ENCODE measurements around the gene RAX2. TPM values are rescaled to one million over a fixed set of nuclear protein-coding genes. Genes with fewer than 3 reads are reported as not detected.
"Not testable (repeated sequence)": the region's sequence is repeated elsewhere in the genome, so short reads cannot be mapped to it uniquely, and the experiment has no call there.

RAX2 gene
- polyA plus RNA-seq, 2 donors: not detected

DNA sequence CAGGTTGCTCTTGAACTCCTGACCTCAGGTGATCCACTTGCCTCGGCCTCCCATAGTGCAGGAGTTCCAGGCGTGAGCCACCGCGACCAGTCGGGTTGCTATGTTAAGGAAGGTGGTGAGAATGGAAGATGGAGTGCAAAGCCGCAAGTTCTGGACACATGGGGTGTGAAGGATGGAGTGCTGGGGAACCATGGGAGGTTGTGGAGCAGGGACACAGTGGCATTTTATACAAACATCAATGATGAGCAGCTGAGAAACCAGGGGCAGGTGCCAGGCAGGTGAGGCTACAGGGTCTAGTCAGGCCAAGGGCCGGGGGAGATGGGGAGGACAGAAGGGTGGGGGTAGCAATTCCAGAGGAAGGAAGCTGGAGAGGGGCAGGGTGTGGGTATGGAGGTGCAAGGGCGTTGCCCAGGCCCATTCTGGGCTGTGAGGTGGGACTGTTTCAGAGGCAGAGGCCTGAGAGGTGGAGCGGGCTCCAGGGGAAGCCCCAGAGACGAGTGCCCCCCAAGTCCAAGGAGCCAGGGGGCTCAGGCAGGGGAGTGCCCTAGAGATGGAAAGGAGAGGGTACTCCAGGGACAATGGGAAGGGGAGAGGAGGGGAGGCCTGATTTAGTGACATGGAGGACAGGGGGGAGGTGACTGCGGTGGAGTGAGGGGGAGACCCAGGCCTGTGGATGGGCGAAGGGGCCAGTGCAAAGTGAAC is 1.9 kb upstream of the RAX2 start:
- Histone ChIP-seq H3K27ac (ENCODE audit: low read depth in 2 of 2, low read length in 1 of 2) (no peak overlapping the region), H3K4me3 (ENCODE audit: low read depth in 1 of 2, low read length in 2 of 2) (no peak overlapping the region), H3K9me3 (ENCODE audit: control insufficient read depth in 2 of 2, insufficient read depth in 1 of 2, low read depth in 1 of 2, low read length in 1 of 2) (no peaks in the 10 kb centered on the region), H3K36me3 (ENCODE audit: control insufficient read depth in 2 of 2, insufficient read depth in 2 of 2, low read length in 1 of 2) (peaks cover 0 to 3% of the 10 kb centered on the region in 2 donors), H3K27me3 (ENCODE audit: control insufficient read depth in 1 of 2, insufficient read depth in 2 of 2, low read length in 2 of 2) (no peaks in the 10 kb centered on the region), H3K4me1 (ENCODE audit: control insufficient read depth in 2 of 2, insufficient read depth in 2 of 2, low read length in 1 of 2) (peaks cover 0 to 3% of the 10 kb centered on the region in 2 donors)
- 81 to 85% methylated on average over 12 of the region's 12 CpGs for WGBS, 2 donors

DNA sequence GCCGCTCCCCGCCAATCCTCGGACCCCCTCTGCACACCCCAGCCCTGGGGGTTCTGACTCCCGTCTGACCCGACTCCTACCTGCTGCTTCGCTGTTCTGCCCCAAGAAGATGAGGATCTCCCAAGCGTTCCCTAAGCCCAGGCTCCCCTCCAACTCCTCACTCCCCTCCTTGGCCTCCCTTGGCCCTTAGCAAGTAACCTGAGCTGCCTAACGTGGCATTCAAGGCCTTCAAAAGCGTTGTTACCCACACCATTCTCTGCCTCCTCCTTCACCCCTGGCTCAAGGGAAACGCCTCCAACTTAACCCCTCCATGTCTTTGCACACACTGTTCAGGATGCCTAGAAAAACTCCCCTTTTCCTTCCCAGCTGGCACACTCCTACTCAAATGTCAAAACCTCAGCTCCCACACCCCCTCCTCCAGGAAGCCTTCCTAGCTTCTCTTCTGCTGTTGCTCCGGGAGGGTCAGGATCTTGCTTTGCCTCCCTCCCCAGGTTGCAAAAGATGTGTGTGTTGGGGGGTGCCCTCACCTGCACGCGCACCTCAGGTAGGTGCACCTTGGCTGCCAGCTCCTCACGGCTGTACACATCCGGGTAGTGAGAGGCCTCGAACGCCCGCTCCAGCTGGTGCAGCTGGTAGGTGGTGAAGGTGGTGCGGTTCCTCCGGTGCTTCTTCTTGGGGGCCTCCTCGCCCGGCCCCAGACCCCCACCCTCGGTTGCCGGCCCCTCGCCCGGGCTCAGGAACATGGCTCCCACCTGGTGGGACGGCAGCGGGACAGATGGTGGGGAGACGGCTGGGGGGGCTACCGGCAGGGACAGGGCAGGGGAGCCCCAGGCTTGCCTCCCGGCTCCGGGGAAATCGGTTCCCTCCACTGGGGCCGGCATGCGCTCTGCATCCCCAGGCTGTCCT is 775 bp downstream of the RAX2 start:
- H3K9me3 ChIP-seq (ENCODE audit: control insufficient read depth in 2 of 2, insufficient read depth in 1 of 2, low read depth in 1 of 2, low read length in 1 of 2): no peaks in the 10 kb centered on the region
- H3K27ac ChIP-seq (ENCODE audit: low read depth in 2 of 2, low read length in 1 of 2): no peak overlapping the region
- peaks cover 14 to 26% of the 10 kb centered on the region in 2 donors for H3K36me3 ChIP-seq (ENCODE audit: control insufficient read depth in 2 of 2, insufficient read depth in 2 of 2, low read length in 1 of 2)
- no peak overlapping the region for H3K4me3 ChIP-seq (ENCODE audit: low read depth in 1 of 2, low read length in 2 of 2)
- peaks cover 0 to 3% of the 10 kb centered on the region in 2 donors for H3K4me1 ChIP-seq (ENCODE audit: control insufficient read depth in 2 of 2, insufficient read depth in 2 of 2, low read length in 1 of 2)
- H3K27me3 ChIP-seq (ENCODE audit: control insufficient read depth in 1 of 2, insufficient read depth in 2 of 2, low read length in 2 of 2): no peaks in the 10 kb centered on the region
- 78 to 79% methylated on average over 35 of the region's 35 CpGs for WGBS, 2 donors

DNA sequence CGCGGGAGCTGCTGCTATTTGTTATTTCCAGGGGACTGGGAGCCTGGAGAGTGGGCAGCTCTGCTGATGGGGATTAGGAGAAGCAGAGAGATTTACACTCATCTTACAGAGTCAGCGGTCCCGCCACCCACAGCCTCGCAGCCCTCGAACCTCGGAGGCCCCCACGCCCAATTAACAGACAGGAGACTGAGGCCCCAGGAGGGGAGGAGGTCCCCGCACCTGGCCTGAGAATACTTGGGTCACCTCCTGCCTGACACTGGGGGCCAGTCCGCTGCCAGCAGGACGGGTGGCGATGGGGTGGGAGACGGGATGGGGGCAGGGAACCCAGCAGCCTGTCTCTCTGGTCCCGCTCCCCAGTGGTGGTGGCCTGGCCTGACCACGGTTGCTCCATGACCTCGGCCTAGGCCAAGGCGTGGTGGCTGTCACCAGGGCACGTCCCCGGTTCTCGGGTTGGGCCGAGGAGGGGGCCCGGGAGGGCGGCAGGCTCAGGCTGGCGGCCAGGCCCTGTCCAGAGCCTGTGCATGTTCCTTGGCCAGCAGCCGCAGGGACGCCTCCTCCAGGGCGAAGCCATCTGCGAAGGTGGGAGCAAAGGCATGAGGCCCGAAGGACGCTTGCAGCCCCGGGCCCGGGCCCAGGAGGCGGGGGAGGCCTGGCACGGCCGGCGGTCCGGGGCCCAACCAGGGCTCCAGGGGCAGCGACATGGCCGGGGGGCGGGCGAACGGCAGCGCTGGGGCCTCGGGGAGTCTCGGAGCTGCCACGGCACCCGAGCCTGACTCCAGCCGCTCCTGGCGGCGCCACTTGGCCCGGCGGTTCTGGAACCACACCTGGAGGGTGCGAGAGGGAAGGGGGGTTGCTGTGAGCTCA is 1.7 kb downstream of the RAX2 start:
- Histone ChIP-seq H3K27ac (ENCODE audit: low read depth in 2 of 2, low read length in 1 of 2) (no peak overlapping the region), H3K4me1 (ENCODE audit: control insufficient read depth in 2 of 2, insufficient read depth in 2 of 2, low read length in 1 of 2) (peaks cover 0 to 3% of the 10 kb centered on the region in 2 donors), H3K4me3 (ENCODE audit: low read depth in 1 of 2, low read length in 2 of 2) (no peak overlapping the region), H3K27me3 (ENCODE audit: control insufficient read depth in 1 of 2, insufficient read depth in 2 of 2, low read length in 2 of 2) (no peaks in the 10 kb centered on the region), H3K36me3 (ENCODE audit: control insufficient read depth in 2 of 2, insufficient read depth in 2 of 2, low read length in 1 of 2) (peaks cover 14 to 26% of the 10 kb centered on the region in 2 donors), H3K9me3 (ENCODE audit: control insufficient read depth in 2 of 2, insufficient read depth in 1 of 2, low read depth in 1 of 2, low read length in 1 of 2) (no peaks in the 10 kb centered on the region)
- WGBS, 2 donors: 67 to 77% methylated on average over 46 to 53 of the region's 53 CpGs

DNA sequence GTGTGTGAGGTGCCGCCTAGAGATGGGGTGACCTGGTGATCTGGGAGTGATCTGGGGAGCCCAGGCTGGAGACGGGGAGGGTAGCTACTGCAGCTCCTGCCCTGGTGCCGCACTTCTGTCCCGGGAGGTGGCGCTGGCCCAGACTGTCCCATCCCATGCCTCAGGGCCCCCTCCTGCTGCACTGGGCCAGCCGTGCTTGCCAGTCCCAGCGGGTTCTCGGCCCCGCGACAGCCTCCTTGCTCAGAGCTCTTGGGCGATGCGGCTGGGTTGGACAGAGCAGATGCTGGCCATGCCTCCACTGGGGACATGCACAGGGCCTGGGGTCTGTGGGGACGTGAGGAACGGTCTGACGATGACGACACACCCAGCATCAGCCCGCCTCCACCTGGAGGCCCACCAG is 2.5 kb downstream of the RAX2 start:
- Histone ChIP-seq H3K4me3 (ENCODE audit: low read depth in 1 of 2, low read length in 2 of 2) (no peak overlapping the region), H3K9me3 (ENCODE audit: control insufficient read depth in 2 of 2, insufficient read depth in 1 of 2, low read depth in 1 of 2, low read length in 1 of 2) (no peaks in the 10 kb centered on the region), H3K4me1 (ENCODE audit: control insufficient read depth in 2 of 2, insufficient read depth in 2 of 2, low read length in 1 of 2) (peaks cover 0 to 3% of the 10 kb centered on the region in 2 donors), H3K27ac (ENCODE audit: low read depth in 2 of 2, low read length in 1 of 2) (no peak overlapping the region), H3K36me3 (ENCODE audit: control insufficient read depth in 2 of 2, insufficient read depth in 2 of 2, low read length in 1 of 2) (peaks cover 14 to 30% of the 10 kb centered on the region in 2 donors), H3K27me3 (ENCODE audit: control insufficient read depth in 1 of 2, insufficient read depth in 2 of 2, low read length in 2 of 2) (no peaks in the 10 kb centered on the region)
- 73 to 87% methylated on average over 17 of the region's 17 CpGs for WGBS, 2 donors

GRCh38 chr19:3768748-3769099 is 3.3 kb downstream of the RAX2 start:
- 84 to 90% methylated on average over 7 of the region's 7 CpGs for WGBS, 2 donors
- H3K9me3 ChIP-seq (ENCODE audit: control insufficient read depth in 2 of 2, insufficient read depth in 1 of 2, low read depth in 1 of 2, low read length in 1 of 2): no peaks in the 10 kb centered on the region
- H3K27ac ChIP-seq (ENCODE audit: low read depth in 2 of 2, low read length in 1 of 2): no peak overlapping the region
- H3K4me1 ChIP-seq (ENCODE audit: control insufficient read depth in 2 of 2, insufficient read depth in 2 of 2, low read length in 1 of 2): peaks cover 0 to 3% of the 10 kb centered on the region in 2 donors
- H3K36me3 ChIP-seq (ENCODE audit: control insufficient read depth in 2 of 2, insufficient read depth in 2 of 2, low read length in 1 of 2): peaks cover 14 to 30% of the 10 kb centered on the region in 2 donors
- no peak overlapping the region for H3K4me3 ChIP-seq (ENCODE audit: low read depth in 1 of 2, low read length in 2 of 2)
- no peaks in the 10 kb centered on the region for H3K27me3 ChIP-seq (ENCODE audit: control insufficient read depth in 1 of 2, insufficient read depth in 2 of 2, low read length in 2 of 2)

GRCh38 chr19:3768015-3768747 is 3.8 kb downstream of the RAX2 start:
- H3K36me3 ChIP-seq (ENCODE audit: control insufficient read depth in 2 of 2, insufficient read depth in 2 of 2, low read length in 1 of 2): peaks cover 14 to 30% of the 10 kb centered on the region in 2 donors
- WGBS, 2 donors: 84 to 85% methylated on average over 25 of the region's 25 CpGs
- H3K27me3 ChIP-seq (ENCODE audit: control insufficient read depth in 1 of 2, insufficient read depth in 2 of 2, low read length in 2 of 2): no peaks in the 10 kb centered on the region
- no peak overlapping the region for H3K4me3 ChIP-seq (ENCODE audit: low read depth in 1 of 2, low read length in 2 of 2)
- no peaks in the 10 kb centered on the region for H3K9me3 ChIP-seq (ENCODE audit: control insufficient read depth in 2 of 2, insufficient read depth in 1 of 2, low read depth in 1 of 2, low read length in 1 of 2)
- H3K27ac ChIP-seq (ENCODE audit: low read depth in 2 of 2, low read length in 1 of 2): no peak overlapping the region
- H3K4me1 ChIP-seq (ENCODE audit: control insufficient read depth in 2 of 2, insufficient read depth in 2 of 2, low read length in 1 of 2): peaks cover 0 to 3% of the 10 kb centered on the region in 2 donors

DNA sequence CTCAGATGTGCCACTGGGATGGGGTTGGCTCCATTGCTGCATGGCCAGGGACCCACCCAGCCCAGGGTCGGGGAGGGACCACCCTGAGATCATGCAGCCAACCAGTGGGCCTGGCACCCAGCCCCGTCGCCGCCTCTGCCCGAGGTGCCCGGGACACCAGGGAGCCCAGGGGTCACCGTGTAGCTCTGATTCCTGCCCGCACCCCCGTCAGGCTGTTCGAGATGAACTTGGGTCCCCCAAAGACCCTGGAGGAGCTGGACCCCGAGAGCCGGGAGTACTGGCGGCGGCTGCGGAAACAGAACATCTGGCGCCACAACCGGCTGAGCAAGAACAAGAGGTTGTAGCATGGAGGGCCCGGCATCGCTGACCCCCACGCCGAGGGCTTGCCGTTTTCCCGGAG is 5.0 kb downstream of the RAX2 start:
- WGBS, 2 donors: 88 to 92% methylated on average over 23 of the region's 23 CpGs
- H3K4me1 ChIP-seq (ENCODE audit: control insufficient read depth in 2 of 2, insufficient read depth in 2 of 2, low read length in 1 of 2): peaks cover 0 to 3% of the 10 kb centered on the region in 2 donors

GRCh38 chr19:3766520-3766919 is 5.5 kb downstream of the RAX2 start:
- Histone ChIP-seq H3K9me3 (ENCODE audit: control insufficient read depth in 2 of 2, insufficient read depth in 1 of 2, low read depth in 1 of 2, low read length in 1 of 2) (no peaks in the 10 kb centered on the region), H3K27me3 (ENCODE audit: control insufficient read depth in 1 of 2, insufficient read depth in 2 of 2, low read length in 2 of 2) (no peaks in the 10 kb centered on the region), H3K4me1 (ENCODE audit: control insufficient read depth in 2 of 2, insufficient read depth in 2 of 2, low read length in 1 of 2) (no peaks in the 10 kb centered on the region), H3K27ac (ENCODE audit: low read depth in 2 of 2, low read length in 1 of 2) (no peak overlapping the region), H3K4me3 (ENCODE audit: low read depth in 1 of 2, low read length in 2 of 2) (no peak overlapping the region), H3K36me3 (ENCODE audit: control insufficient read depth in 2 of 2, insufficient read depth in 2 of 2, low read length in 1 of 2) (peaks cover 14 to 30% of the 10 kb centered on the region in 2 donors)
- WGBS, 2 donors: 79 to 87% methylated on average over 6 to 7 of the region's 7 CpGs

More for the DNA sequence above, 5.0 kb downstream of the RAX2 start:
- H3K36me3 ChIP-seq (ENCODE audit: control insufficient read depth in 2 of 2, insufficient read depth in 2 of 2, low read length in 1 of 2): peaks cover 14 to 30% of the 10 kb centered on the region in 2 donors
- no peak overlapping the region for H3K4me3 ChIP-seq (ENCODE audit: low read depth in 1 of 2, low read length in 2 of 2)
- no peaks in the 10 kb centered on the region for H3K9me3 ChIP-seq (ENCODE audit: control insufficient read depth in 2 of 2, insufficient read depth in 1 of 2, low read depth in 1 of 2, low read length in 1 of 2)
- H3K27me3 ChIP-seq (ENCODE audit: control insufficient read depth in 1 of 2, insufficient read depth in 2 of 2, low read length in 2 of 2): no peaks in the 10 kb centered on the region
- no peak overlapping the region for H3K27ac ChIP-seq (ENCODE audit: low read depth in 2 of 2, low read length in 1 of 2)

- WGBS, 2 donors: 96% methylated on average over 5 of the region's 5 CpGs
- H3K27ac ChIP-seq (ENCODE audit: low read depth in 2 of 2, low read length in 1 of 2); H3K27me3 ChIP-seq (ENCODE audit: control insufficient read depth in 1 of 2, insufficient read depth in 2 of 2, low read length in 2 of 2); H3K4me1 ChIP-seq (ENCODE audit: control insufficient read depth in 2 of 2, insufficient read depth in 2 of 2, low read length in 1 of 2); H3K9me3 ChIP-seq (ENCODE audit: control insufficient read depth in 2 of 2, insufficient read depth in 1 of 2, low read depth in 1 of 2, low read length in 1 of 2); H3K4me3 ChIP-seq (ENCODE audit: low read depth in 1 of 2, low read length in 2 of 2): not testable (repeated sequence)
- peaks cover 14 to 30% of the 10 kb centered on the region in 2 donors for H3K36me3 ChIP-seq (ENCODE audit: control insufficient read depth in 2 of 2, insufficient read depth in 2 of 2, low read length in 1 of 2)
Observed at GRCh38 chr19:3765757-3766156, 6.3 kb downstream of the RAX2 start.

Measured in esophagus (tissue), 2 donors.